ENCODE measurements around the gene INHBE.

Gene INHBE

DNA sequence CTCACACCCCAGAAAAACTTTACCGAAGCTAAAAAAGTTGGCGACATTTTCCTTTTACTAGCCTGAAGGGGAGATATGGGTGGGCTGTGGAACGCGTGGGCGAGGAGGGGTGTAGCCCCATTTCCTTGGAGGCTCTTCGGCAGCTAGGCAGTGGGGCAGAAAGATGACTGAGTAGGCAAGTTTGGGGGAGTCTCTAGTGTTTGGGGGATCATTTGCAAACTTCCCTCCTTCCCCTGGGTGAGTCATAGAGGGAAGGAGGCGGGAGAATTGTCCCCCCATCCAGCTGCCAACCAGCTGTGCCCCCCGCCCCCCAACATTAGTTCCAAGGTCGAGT lies 6.8 kb downstream of the INHBE start:
- no peak for DNase-seq

- DNase-seq, result peak; percentile 99
Observed at GRCh38 chr12:57462251-57462911, 7.3 kb downstream of the INHBE start.

GRCh38 chr12:57462912-57463253 lies 7.8 kb downstream of the INHBE start:
- DNase-seq, result no peak

GRCh38 chr12:57464569-57464968 lies 9.5 kb downstream of the INHBE start:
- no peak for DNase-seq

- DNase-seq, result no peak
Observed at GRCh38 chr12:57465030-57465746, 10.1 kb downstream of the INHBE start.

DNA sequence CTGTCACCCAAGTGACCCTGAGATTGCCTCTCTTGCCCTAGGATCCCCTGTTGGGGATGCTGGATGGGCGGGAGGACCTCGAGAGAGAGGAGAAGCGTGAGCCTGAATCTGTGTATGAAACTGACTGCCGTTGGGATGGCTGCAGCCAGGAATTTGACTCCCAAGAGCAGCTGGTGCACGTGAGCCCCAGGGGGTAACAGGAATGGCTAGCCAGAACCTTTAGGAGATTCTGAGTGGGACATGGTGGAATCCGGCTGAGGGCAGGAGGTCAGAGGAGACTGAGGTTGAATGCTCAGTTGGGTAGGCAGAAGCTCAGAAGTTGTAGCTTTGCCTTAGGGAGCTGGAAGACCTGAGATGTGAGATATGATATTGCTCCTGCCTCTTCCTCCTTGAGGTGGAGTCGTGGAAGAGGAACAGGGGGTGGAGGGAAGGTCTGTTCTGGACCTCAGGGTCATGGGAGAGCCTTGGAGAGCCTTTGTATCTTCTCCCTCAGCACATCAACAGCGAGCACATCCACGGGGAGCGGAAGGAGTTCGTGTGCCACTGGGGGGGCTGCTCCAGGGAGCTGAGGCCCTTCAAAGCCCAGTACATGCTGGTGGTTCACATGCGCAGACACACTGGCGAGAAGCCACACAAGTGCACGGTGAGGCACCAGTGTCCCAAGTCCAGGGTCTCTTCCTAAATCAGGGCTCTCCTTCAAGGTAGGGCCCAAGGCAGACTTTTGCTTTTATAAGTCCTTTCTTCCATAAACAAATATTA lies 10.8 kb downstream of the INHBE start:
- no peak for DNase-seq

DNA sequence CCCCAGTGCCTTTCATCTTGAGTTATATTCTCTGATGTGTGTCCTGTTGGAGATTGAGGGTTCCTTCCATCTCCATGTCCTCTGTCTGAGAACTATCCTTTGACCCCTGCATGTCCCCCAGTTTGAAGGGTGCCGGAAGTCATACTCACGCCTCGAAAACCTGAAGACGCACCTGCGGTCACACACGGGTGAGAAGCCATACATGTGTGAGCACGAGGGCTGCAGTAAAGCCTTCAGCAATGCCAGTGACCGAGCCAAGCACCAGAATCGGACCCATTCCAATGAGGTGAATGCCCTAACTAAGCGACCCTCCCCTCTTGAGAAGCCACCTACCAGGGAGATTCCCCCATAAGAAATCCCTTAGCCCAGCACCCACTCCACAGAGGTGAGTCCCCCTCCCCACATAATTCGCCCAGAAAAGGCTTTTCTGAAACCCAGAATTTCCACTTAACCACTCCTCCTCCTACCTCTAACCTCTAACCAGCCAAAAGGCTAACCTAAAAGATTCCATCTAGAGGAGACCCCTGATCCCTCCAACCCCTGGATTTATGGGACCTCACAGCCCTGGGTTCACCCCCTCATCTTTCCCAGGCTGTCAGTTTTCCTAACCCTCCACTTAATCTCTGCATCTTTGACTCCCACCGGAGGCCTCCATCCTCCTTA lies 12.2 kb downstream of the INHBE start:
- DNase-seq, result no peak

GRCh38 chr12:57467915-57468314 lies 12.8 kb downstream of the INHBE start:
- DNase-seq, result no peak

GRCh38 chr12:57469296-57470164 lies 14.4 kb downstream of the INHBE start:
- no peak for DNase-seq

- DNase-seq, result no peak
Observed at GRCh38 chr12:57470286-57470969, 15.3 kb downstream of the INHBE start.

GRCh38 chr12:57470970-57471656 lies 16.0 kb downstream of the INHBE start:
- DNase-seq, result no peak

- no peak for DNase-seq
Observed at GRCh38 chr12:57471661-57472060, 16.6 kb downstream of the INHBE start.

GRCh38 chr12:57472391-57472790 lies 17.3 kb downstream of the INHBE start:
- no peak for DNase-seq

DNA sequence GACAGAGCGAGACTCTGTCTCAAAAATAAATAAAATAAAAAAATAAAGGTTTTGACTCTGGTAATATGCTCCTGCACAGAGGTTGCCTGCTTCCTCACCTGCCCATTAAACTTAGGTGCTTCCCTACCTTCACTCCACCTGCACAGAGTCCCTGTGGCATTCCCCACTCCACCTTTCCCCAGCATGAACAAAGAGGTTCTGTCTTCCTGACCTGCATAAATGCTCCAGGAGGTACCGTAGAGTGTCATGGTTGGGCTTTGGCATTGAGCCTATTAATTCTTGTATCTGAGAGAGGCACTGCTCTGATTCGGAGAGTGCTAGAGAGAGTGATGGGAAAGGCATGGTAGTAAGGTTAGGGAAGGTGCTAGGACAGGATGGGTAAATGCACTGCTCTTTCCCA lies 18.3 kb downstream of the INHBE start:
- no peak for DNase-seq

GRCh38 chr12:57473886-57474285 lies 18.8 kb downstream of the INHBE start:
- no peak for DNase-seq

GRCh38 chr12:57474430-57474829 lies 19.3 kb downstream of the INHBE start:
- no peak for DNase-seq

- DNase-seq, result no peak
Observed at GRCh38 chr12:57474862-57475261, 19.8 kb downstream of the INHBE start.

DNA sequence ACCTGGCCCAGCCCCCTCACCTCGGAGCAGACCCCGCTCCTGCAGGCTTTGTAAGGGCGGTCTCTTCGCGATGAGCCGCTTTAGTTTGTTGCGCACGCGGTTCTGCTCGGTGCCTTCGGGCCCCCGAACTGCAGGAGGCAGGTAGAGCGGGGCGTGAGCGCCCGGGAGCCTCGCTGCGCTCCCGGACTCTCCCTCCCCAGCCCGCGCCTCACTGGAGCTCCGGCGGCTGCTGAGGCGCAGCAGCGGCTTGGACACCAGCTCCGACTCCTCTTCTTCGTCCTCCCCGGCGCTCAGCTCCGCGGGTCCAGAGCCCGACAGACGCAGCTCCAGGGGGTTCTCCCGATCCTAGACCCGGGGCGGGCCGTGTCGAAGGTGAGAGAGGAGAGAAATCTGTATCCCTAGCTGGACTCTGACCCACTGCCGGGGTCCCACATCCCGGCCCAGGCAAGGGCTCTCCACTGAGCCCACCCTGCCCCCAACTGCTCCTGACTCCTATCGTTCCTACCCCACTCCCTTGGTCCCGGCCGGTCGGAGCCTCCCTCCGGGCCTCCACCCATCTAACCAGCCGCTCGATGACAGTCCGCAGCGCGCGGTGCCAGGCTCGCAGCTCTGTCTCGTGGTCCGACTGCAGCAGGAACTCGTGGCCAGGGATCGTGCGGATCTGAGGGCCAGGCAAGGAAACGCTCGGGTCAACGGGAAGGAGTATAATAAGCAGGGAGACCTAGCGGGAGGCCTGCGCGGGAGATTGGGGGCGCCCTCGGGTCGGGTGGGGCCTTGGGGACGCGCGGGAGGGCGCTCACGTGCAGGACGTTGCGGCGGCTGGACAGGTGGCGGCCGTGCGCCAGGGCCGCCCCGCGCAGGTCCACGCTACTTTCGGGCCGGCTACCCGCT lies 20.4 kb downstream of the INHBE start:
- DNase-seq, result no peak

DNA sequence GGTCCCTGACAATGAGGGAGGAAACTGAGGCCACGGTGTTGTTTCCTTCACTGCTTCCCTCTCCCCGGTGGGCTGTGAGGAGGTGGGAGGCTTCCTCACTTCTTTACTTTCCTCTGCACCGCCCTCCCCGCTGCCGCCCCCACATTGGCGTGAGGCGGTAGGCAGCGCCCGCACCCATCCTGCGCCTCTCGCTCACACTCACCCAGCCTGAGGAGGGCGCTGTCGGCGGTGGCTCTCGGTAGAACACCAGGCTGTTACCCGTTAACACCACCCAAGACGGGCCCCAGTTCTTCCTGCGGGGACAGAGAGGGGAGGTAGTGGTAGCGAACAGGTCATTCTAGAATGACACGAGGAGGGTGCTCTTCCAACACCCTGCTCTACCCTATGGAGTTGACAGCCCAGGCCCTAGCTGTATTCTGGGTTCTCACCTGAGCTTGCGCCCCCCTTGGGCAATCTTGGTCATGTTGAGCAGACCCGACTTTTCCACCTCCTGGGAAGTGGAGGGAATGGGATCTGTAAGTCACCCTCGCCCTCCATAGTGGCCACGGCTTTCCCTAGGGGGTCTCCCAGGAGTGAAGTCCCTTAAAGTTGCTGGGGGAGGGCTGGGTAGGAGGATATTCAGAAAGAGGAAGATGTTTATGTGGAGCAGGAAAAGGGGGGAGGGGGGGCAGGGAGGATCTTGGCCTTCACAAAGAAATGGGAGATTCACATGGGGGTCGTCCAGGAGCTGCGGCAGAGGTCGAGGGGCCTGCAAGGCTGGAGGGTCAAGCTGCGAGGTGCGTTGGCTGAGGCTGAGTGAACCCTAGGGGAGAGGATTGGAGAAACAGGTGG lies 21.3 kb downstream of the INHBE start:
- DNase-seq, result no peak
